Activated CD8-positive, alpha-beta T cell treated with anti-CD3 and anti-CD28 coated beads for 36 hours (primary cell): ENCODE measurements around the gene CHRM5. TPM values are rescaled to one million over a fixed set of nuclear protein-coding genes. Genes with fewer than 3 reads are reported as not detected.
"Not testable (repeated sequence)": the region's sequence is repeated elsewhere in the genome, so short reads cannot be mapped to it uniquely, and the experiment has no call there.

Source experiments
- ATAC-seq: fragments of 200-7000 bp; cut with Tn5 transposase; one replicate; pipeline ENCODE4 v1.10.0; 2021; ENCODE audit warnings: mild to moderate bottlenecking, moderate library complexity
- CTCF ChIA-PET: fragments of 350-600 bp; sonication (Branson Sonifier 250); formaldehyde crosslinking; loops from one replicate; lab custom pipeline; 2021; ENCODE audit warnings: antibody characterized with exemption; lab: Charles Lee
- POLR2A ChIA-PET: fragments of 350-600 bp; sonication (Branson Sonifier 250); formaldehyde crosslinking; loops from one replicate; lab custom pipeline; 2021; ENCODE audit warnings: antibody characterized with exemption; lab: Charles Lee
- DNase-seq: peaks from one replicate; pipeline ENCODE4 v3.0.0-alpha.2; 2020
- H3K27ac Mint-ChIP-seq: one replicate; pipeline ENCODE4 v1.8.0; 2021; ENCODE audit warnings: mild to moderate bottlenecking, mixed read lengths
- H3K27me3 Mint-ChIP-seq: one replicate; pipeline ENCODE4 v1.8.0; 2021; ENCODE audit warnings: mixed read lengths
- H3K36me3 Mint-ChIP-seq: one replicate; pipeline ENCODE4 v1.8.0; 2021; ENCODE audit warnings: low read depth, mixed read lengths
- H3K4me1 Mint-ChIP-seq: one replicate; pipeline ENCODE4 v1.8.0; 2021; ENCODE audit warnings: low read depth, mixed read lengths
- H3K4me3 Mint-ChIP-seq: one replicate; pipeline ENCODE4 v1.8.0; 2021; ENCODE audit warnings: mild to moderate bottlenecking, moderate library complexity, mixed read lengths
- H3K9me3 Mint-ChIP-seq: one replicate; pipeline ENCODE4 v1.8.0; 2021; ENCODE audit warnings: mixed read lengths
- CTCF ChIP-seq: fragments of 200-600 bp; IDR thresholded peaks from one replicate; pipeline ENCODE4 v1.8.0; 2022; ENCODE audit warnings: antibody characterized with exemption, mild to moderate bottlenecking
- intact Hi-C: fragments of 100-400 bp; cut with micrococcal nuclease; formaldehyde crosslinking; loops from one replicate; pipeline ENCODE4 v1.10.0; 2022
- total RNA-seq, 2 experiments: library from RNA; stranded (reverse); gene quantifications; one replicate each; pipeline ENCODE4 v1.2.3, GENCODE V29; 2021

Gene CHRM5
- total RNA-seq, 2 experiments from 2014 or later, result not detected

GRCh38 chr15:33985287-33985686 is 17.0 kb downstream of the CHRM5 start:
- Mint-ChIP-seq H3K27ac (no peak overlapping the region), H3K9me3 (no peaks in the 10 kb centered on the region), H3K4me3 (no peak overlapping the region), H3K36me3 (no peaks in the 10 kb centered on the region), H3K27me3 (no peaks in the 10 kb centered on the region), H3K4me1 (no peaks in the 10 kb centered on the region)
- ATAC-seq (no peak), DNase-seq (no peak)
- TF ChIP-seq CTCF, result no peak
- ChIA-PET CTCF (interaction anchor here (0.7 kb wide), 1 partner anchor 250 kb away, joined by 3 read pairs; no protein-coding TSS in a partner anchor), POLR2A (interaction anchor here (0.6 to 0.8 kb wide), 2 partner anchors 19 to 122 kb away, joined by 3 read pairs; no protein-coding TSS in a partner anchor)
- intact Hi-C loops, result no loop called here

- Mint-ChIP-seq H3K27me3 (no peaks in the 10 kb centered on the region), H3K9me3 (no peaks in the 10 kb centered on the region), H3K36me3 (no peaks in the 10 kb centered on the region), H3K4me3 (no peak overlapping the region), H3K27ac (no peak overlapping the region), H3K4me1 (no peaks in the 10 kb centered on the region)
- intact Hi-C loops, result no loop called here
- ATAC-seq (no peak), DNase-seq (no peak)
- ChIA-PET CTCF (interaction anchor here (0.7 kb wide), 1 partner anchor 251 kb away, joined by 3 read pairs; no protein-coding TSS in a partner anchor), POLR2A (no interaction called here)
- no peak for TF ChIP-seq CTCF
Measured at GRCh38 chr15:33985751-33986150, 17.5 kb downstream of the CHRM5 start.

- H3K4me1 Mint-ChIP-seq, result no peaks in the 10 kb centered on the region
- intact Hi-C loops, result no loop called here
- DNase-seq, result no peak
- POLR2A ChIA-PET, result no interaction called here
- no peaks in the 10 kb centered on the region for H3K27me3 Mint-ChIP-seq
- H3K27ac Mint-ChIP-seq, result no peak overlapping the region
- ATAC-seq, result no peak
- H3K36me3 Mint-ChIP-seq, result peaks cover 2% of the 10 kb centered on the region
- H3K9me3 Mint-ChIP-seq, result no peaks in the 10 kb centered on the region
- H3K4me3 Mint-ChIP-seq, result no peak overlapping the region
- no peak for TF ChIP-seq CTCF
- CTCF ChIA-PET, result interaction anchor here (0.8 kb wide), 1 partner anchor 23 kb away, joined by 3 read pairs; no protein-coding TSS in a partner anchor
Measured at GRCh38 chr15:33987444-33987843, 19.1 kb downstream of the CHRM5 start.

- ChIA-PET CTCF (interaction anchor here (0.8 kb wide), 1 partner anchor 24 kb away, joined by 3 read pairs; no protein-coding TSS in a partner anchor), POLR2A (no interaction called here)
- no peaks in the 10 kb centered on the region for H3K27me3 Mint-ChIP-seq
- ATAC-seq (no peak), DNase-seq (no peak)
- no peaks in the 10 kb centered on the region for H3K9me3 Mint-ChIP-seq
- H3K4me1 Mint-ChIP-seq, result no peaks in the 10 kb centered on the region
- peaks cover 2% of the 10 kb centered on the region for H3K36me3 Mint-ChIP-seq
- H3K27ac Mint-ChIP-seq, result no peak overlapping the region
- H3K4me3 Mint-ChIP-seq, result no peak overlapping the region
- no peak for TF ChIP-seq CTCF
- intact Hi-C loops, result no loop called here
Measured at GRCh38 chr15:33988384-33988783, 20.1 kb downstream of the CHRM5 start.

GRCh38 chr15:33994005-33994615 is 25.8 kb downstream of the CHRM5 start:
- ATAC-seq (no peak), DNase-seq (peak; percentile 20)
- POLR2A ChIA-PET, result no interaction called here
- Mint-ChIP-seq H3K4me1 (no peaks in the 10 kb centered on the region), H3K9me3 (no peaks in the 10 kb centered on the region), H3K4me3 (no peak overlapping the region), H3K27me3 (no peaks in the 10 kb centered on the region), H3K36me3 (peaks cover 2% of the 10 kb centered on the region), H3K27ac (no peak overlapping the region)
- intact Hi-C loops, result no loop called here
- CTCF ChIA-PET, result no interaction called here
- no peak for TF ChIP-seq CTCF

GRCh38 chr15:33995666-33996065 is 27.4 kb downstream of the CHRM5 start:
- ATAC-seq, DNase-seq, H3K4me1 Mint-ChIP-seq, POLR2A ChIA-PET, H3K27me3 Mint-ChIP-seq, H3K9me3 Mint-ChIP-seq, H3K36me3 Mint-ChIP-seq, intact Hi-C loops, H3K27ac Mint-ChIP-seq, H3K4me3 Mint-ChIP-seq: not testable (repeated sequence)
- CTCF ChIA-PET, result interaction anchor here (1.5 kb wide), 1 partner anchor 257 kb away, joined by 4 read pairs; no protein-coding TSS in a partner anchor
